ENCODE measurements around the gene PRCC.

Gene PRCC

DNA sequence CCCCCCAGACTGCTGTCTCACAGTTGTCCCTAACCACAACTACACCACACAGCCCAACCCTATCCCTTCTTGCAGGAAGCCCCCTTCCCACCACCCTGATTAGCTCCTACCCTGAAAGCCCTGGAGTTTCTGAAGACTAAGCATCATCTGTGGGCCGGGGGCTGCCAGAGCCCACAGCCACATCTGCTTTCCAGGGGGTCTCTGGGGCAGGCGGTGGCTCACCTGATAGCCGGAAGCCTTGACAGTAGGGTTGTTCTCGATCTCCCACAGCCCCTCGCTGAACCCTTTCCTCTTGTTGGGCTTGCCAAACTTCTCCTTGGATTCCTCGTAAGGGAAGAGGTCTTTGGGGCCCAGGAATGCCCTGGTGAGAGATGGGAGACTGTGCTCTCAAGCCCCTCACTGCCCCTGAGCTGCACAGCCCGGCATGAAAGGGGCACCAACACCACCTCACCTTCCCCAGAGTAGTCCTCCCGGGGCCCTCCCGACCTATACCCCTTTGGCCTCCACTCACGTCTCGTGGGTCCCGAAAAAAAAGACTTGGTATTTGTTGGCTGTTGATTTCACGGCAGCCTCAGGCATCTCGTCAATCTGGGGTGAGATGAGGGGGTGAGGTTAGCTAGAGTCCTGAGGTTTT is 22.4 kb upstream of the PRCC start:
- TF ChIP-seq, protein P1, sequence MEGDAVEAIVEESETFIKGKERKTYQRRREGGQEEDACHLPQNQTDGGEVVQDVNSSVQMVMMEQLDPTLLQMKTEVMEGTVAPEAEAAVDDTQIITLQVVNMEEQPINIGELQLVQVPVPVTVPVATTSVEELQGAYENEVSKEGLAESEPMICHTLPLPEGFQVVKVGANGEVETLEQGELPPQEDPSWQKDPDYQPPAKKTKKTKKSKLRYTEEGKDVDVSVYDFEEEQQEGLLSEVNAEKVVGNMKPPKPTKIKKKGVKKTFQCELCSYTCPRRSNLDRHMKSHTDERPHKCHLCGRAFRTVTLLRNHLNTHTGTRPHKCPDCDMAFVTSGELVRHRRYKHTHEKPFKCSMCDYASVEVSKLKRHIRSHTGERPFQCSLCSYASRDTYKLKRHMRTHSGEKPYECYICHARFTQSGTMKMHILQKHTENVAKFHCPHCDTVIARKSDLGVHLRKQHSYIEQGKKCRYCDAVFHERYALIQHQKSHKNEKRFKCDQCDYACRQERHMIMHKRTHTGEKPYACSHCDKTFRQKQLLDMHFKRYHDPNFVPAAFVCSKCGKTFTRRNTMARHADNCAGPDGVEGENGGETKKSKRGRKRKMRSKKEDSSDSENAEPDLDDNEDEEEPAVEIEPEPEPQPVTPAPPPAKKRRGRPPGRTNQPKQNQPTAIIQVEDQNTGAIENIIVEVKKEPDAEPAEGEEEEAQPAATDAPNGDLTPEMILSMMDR (IDR thresholded peaks at IDR 0.05; ENCODE audit: borderline replicate concordance, control extremely low read depth, extremely low read depth, insufficient read depth, missing control alignments): no peak
- in situ Hi-C loops (cut with MboI; ENCODE audit: low sequenced_read_pairs, unreplicated experiment): no loop called here
- no peak for DNase-seq (ENCODE audit: low spot score)

- in situ Hi-C loops (cut with MboI; ENCODE audit: low sequenced_read_pairs, unreplicated experiment): no loop called here
- no peak for DNase-seq (ENCODE audit: low spot score)
- TF ChIP-seq, protein P1 (IDR thresholded peaks at IDR 0.05; ENCODE audit: borderline replicate concordance, control extremely low read depth, extremely low read depth, insufficient read depth, missing control alignments): no peak
Measured at GRCh38 chr1:156745881-156746280, 21.5 kb upstream of the PRCC start.

DNA sequence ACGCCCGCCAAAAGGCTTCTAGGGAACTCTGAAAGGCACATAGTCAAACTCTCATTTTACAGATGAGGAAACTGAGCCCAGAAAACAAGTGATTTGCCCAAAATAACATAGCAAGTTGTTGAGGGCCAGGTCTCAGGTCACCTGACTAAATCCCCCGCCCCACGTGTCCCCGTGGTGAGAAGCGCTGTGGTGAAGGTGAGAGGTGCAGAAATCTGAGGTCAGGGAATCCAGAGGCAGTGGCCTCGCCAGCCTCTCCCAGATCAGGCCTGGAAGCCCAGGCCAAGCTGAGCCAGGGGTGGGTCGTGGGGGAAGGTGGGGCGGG is 21.0 kb upstream of the PRCC start:
- TF ChIP-seq, protein P1 (IDR thresholded peaks at IDR 0.05; ENCODE audit: borderline replicate concordance, control extremely low read depth, extremely low read depth, insufficient read depth, missing control alignments): no peak
- in situ Hi-C loops (cut with MboI; ENCODE audit: low sequenced_read_pairs, unreplicated experiment): no loop called here
- no peak for DNase-seq (ENCODE audit: low spot score)

- TF ChIP-seq, protein P1 (IDR thresholded peaks at IDR 0.05; ENCODE audit: borderline replicate concordance, control extremely low read depth, extremely low read depth, insufficient read depth, missing control alignments): no peak
- in situ Hi-C loops (cut with MboI; ENCODE audit: low sequenced_read_pairs, unreplicated experiment): no loop called here
- DNase-seq (ENCODE audit: low spot score): peak; percentile 78
Measured at GRCh38 chr1:156746728-156747631, 20.4 kb upstream of the PRCC start.

GRCh38 chr1:156747742-156748669 is 19.3 kb upstream of the PRCC start:
- in situ Hi-C loops (cut with MboI; ENCODE audit: low sequenced_read_pairs, unreplicated experiment): no loop called here
- DNase-seq (ENCODE audit: low spot score): no peak
- TF ChIP-seq, protein P1 (IDR thresholded peaks at IDR 0.05; ENCODE audit: borderline replicate concordance, control extremely low read depth, extremely low read depth, insufficient read depth, missing control alignments): no peak
